Prostate gland (tissue), 2 donors: ENCODE results near the gene ST7.

Source experiments
- POLR2AphosphoS5 ChIP-seq: sonication (generic); formaldehyde crosslinking; IDR thresholded peaks from one replicate; pipeline ENCODE4 v1.6.1; 2017; ENCODE audit warnings: antibody characterized with exemption
- TF ChIP-seq, protein P1 (sequence below), 4 experiments: fragments of 200-600 bp in 2 of 4; fragments of 450-650 bp in 2 of 4; sonication (generic) in 2 of 4; IDR thresholded peaks; 1 replicate in 3 of 4; 2 replicates in 1 of 4; pipeline ENCODE4 v1.5.1; 2016 to 2019; ENCODE audit warnings: antibody characterized with exemption in 4 of 4, mild to moderate bottlenecking in 2 of 4, moderate library complexity in 2 of 4

DNA sequence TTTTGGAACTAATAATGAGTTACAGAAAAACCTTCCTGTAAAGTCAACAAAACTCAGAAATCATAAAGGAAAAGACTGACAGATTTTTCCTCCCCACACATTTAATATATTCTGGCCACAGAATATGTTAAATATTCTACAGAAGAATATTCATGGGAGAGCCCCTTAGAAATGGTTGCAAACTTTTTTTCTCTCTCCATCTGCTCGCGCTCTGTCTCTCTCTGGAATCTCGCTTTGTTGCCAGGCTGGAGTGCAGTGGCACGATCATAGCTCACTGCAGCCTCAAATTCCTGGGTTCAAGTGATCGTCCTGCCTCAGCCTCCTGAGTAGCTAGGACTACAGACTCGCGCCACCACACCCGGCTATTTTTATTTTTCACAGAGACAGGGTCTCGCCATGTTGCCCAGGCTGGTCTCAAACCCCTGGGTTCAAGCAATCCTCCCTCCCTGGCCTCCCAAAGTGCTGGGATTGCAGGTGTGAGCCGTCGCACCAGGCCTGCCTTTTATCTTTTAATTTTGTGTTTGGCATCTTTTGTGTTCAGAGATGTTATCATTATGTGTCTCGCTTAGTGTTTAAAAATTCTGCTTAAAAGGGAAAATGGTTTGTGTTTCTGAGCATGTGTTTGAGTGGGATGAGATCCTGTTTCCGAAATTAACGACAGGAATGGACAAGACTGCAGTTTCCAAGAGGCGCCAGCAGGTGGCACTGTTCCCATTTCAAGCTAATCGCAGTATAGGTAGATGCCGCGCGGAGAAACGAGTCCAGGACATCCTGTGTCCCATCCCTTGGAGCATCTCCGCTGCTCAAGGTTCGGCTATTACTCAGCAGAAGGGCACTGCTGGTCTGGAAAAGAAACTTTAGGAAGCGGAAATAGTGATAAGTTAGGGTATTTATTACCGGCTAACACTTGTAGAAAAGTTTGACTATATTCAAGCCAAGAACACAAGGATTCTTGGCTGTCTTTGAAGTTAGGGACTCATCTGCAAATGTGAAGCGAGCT is 23.1 kb upstream of the ST7 start:
- TF ChIP-seq, protein P1, sequence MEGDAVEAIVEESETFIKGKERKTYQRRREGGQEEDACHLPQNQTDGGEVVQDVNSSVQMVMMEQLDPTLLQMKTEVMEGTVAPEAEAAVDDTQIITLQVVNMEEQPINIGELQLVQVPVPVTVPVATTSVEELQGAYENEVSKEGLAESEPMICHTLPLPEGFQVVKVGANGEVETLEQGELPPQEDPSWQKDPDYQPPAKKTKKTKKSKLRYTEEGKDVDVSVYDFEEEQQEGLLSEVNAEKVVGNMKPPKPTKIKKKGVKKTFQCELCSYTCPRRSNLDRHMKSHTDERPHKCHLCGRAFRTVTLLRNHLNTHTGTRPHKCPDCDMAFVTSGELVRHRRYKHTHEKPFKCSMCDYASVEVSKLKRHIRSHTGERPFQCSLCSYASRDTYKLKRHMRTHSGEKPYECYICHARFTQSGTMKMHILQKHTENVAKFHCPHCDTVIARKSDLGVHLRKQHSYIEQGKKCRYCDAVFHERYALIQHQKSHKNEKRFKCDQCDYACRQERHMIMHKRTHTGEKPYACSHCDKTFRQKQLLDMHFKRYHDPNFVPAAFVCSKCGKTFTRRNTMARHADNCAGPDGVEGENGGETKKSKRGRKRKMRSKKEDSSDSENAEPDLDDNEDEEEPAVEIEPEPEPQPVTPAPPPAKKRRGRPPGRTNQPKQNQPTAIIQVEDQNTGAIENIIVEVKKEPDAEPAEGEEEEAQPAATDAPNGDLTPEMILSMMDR (IDR thresholded peaks at IDR 0.05) = peak; percentile 82 to 93 (median 86)
- TF ChIP-seq POLR2AphosphoS5 = peak; percentile 38
